GM12878 (cell line): Measurements from ENCODE around the gene ANKDD1B. TPM values are rescaled to one million over a fixed set of nuclear protein-coding genes. Genes with fewer than 3 reads are reported as not detected.
A peak's percentile ranks its signal among the peaks of the same experiment; 100 is the strongest.

Experiments
- ATAC-seq: fragments of 200-7000 bp; cut with Tn5 transposase; 3 replicates; pipeline ENCODE4 v1.9.1; 2020; ENCODE audit warnings: mild to moderate bottlenecking, moderate library complexity
- BruUV-seq: library from RNA; stranded (reverse); fragments of 400-500 nt; replicated peaks from 2 replicates; lab custom pipeline; 2021; lab: Mats Ljungman, UMichigan
- CTCF ChIA-PET: fragments of 300-600 bp; sonication (Branson Sonifier 250); formaldehyde crosslinking; extraction: SDS; loops from one replicate; lab custom pipeline; 2021; ENCODE audit warnings: inconsistent platforms; lab: Yijun Ruan, JAX
- POLR2A ChIA-PET: fragments of 350-600 bp; formaldehyde crosslinking; extraction: SDS; loops from one replicate; lab custom pipeline; 2021; ENCODE audit warnings: inconsistent platforms; lab: Charles Lee
- RAD21 ChIA-PET: fragments of 300-600 bp; sonication (Branson Sonifier 250); formaldehyde crosslinking; loops from one replicate; lab custom pipeline; 2023; ENCODE audit warnings: antibody characterized with exemption; ENCODE audit not compliant: unreplicated experiment; lab: Charles Lee
- SMC1A ChIA-PET: fragments of 300-600 bp; sonication (Branson Sonifier 250); formaldehyde crosslinking; loops from one replicate; lab custom pipeline; 2023; ENCODE audit not compliant: unreplicated experiment, uncharacterized antibody; lab: Charles Lee
- DNase-seq: peaks from one replicate; pipeline ENCODE4 v3.0.0-alpha.2; 2011; ENCODE audit warnings: low read depth, low spot score
- FAIRE-seq: peaks from 3 replicates; lab custom pipeline; 2011; peaks lifted over from hg19 to GRCh38; lab: Jason Lieb, UNC
- H2AFZ ChIP-seq: 2 replicates; pipeline ENCODE4 v1.6.0; 2011; ENCODE audit warnings: low read depth, low read length, control low read depth; ENCODE audit not compliant: control insufficient read depth
- H3K27ac ChIP-seq: 2 replicates; pipeline ENCODE4 v1.5.1; 2011; ENCODE audit warnings: control low read depth; ENCODE audit not compliant: control insufficient read depth, insufficient read depth
- H3K27me3 ChIP-seq, 2 experiments: replicated peaks in 1 of 2; 2 replicates each; pipeline versions ENCODE4 v1.6.0 to v1.6.1; 2011; ENCODE audit warnings: low read length in 1 of 2; ENCODE audit not compliant: control insufficient read depth in 2 of 2, insufficient read depth in 2 of 2
- H3K36me3 ChIP-seq, 2 experiments: 2 replicates each; pipeline ENCODE4 v1.5.1; 2011; ENCODE audit warnings: low read length in 1 of 2; ENCODE audit not compliant: control insufficient read depth in 2 of 2, insufficient read depth in 2 of 2
- H3K4me1 ChIP-seq: 2 replicates; pipeline ENCODE4 v1.6.1; 2011; ENCODE audit warnings: mild to moderate bottlenecking, low read length, moderate library complexity, mixed read lengths; ENCODE audit not compliant: control insufficient read depth, insufficient read depth
- H3K4me2 ChIP-seq: 2 replicates; pipeline ENCODE4 v1.6.0; 2011; ENCODE audit warnings: control low read depth; ENCODE audit not compliant: control insufficient read depth, insufficient read depth
- H3K4me3 ChIP-seq: fragments of 200-600 bp; sonication (generic); 2 replicates; pipeline ENCODE4 v1.5.1; 2016
- H3K79me2 ChIP-seq: 2 replicates; pipeline ENCODE4 v1.6.0; 2011; ENCODE audit warnings: low read length; ENCODE audit not compliant: control insufficient read depth, insufficient read depth
- H3K9ac ChIP-seq: 2 replicates; pipeline ENCODE4 v1.8.0; 2011; ENCODE audit warnings: low read length, control low read depth, mixed read lengths; ENCODE audit not compliant: control insufficient read depth, insufficient read depth
- H3K9me3 ChIP-seq: replicated peaks from 3 replicates; pipeline ENCODE4 v1.5.1; 2011; ENCODE audit warnings: mild to moderate bottlenecking, low read length; ENCODE audit not compliant: control insufficient read depth, insufficient read depth
- H4K20me1 ChIP-seq: 2 replicates; pipeline ENCODE4 v1.6.0; 2011; ENCODE audit not compliant: control insufficient read depth, insufficient read depth
- BCL3 ChIP-seq: IDR thresholded peaks from 2 replicates; pipeline ENCODE4 v1.6.1; 2011; ENCODE audit warnings: borderline replicate concordance, low read depth, mild to moderate bottlenecking, moderate library complexity, low read length; ENCODE audit not compliant: insufficient read depth, poor library complexity, severe bottlenecking
- E4F1 ChIP-seq: fragments of 450-650 bp; IDR thresholded peaks from 2 replicates; pipeline ENCODE4 v1.6.1; 2018; ENCODE audit warnings: borderline replicate concordance, mild to moderate bottlenecking; ENCODE audit not compliant: partially characterized antibody
- ESRRA ChIP-seq: IDR thresholded peaks from 2 replicates; pipeline ENCODE4 v1.6.1; 2012; ENCODE audit warnings: mild to moderate bottlenecking, low read length, improper control_type of control experiment
- IKZF1 ChIP-seq: fragments of 450-650 bp; conservative IDR thresholded peaks from 2 replicates; pipeline ENCODE4 v1.6.1; 2017; ENCODE audit warnings: antibody characterized with exemption, mild to moderate bottlenecking
- IRF3 ChIP-seq: fragments of 450-650 bp; IDR thresholded peaks from 2 replicates; pipeline ENCODE4 v1.6.1; 2014; ENCODE audit warnings: mild to moderate bottlenecking
- KLF5 ChIP-seq: fragments of 450-650 bp; IDR thresholded peaks from 2 replicates; pipeline ENCODE4 v1.6.1; 2014; ENCODE audit warnings: mild to moderate bottlenecking; ENCODE audit not compliant: partially characterized antibody
- POLR2A ChIP-seq: IDR thresholded peaks from 2 replicates; pipeline ENCODE4 v1.6.1; 2011; ENCODE audit warnings: low read depth, mild to moderate bottlenecking, low read length
- RELB ChIP-seq: fragments of 450-650 bp; IDR thresholded peaks from 2 replicates; pipeline ENCODE4 v1.6.1; 2017; ENCODE audit warnings: low read depth, mild to moderate bottlenecking, moderate library complexity
- RUNX3 ChIP-seq: IDR thresholded peaks from 2 replicates; pipeline ENCODE4 v1.6.1; 2012; ENCODE audit warnings: low read length, inconsistent platforms
- WRNIP1 ChIP-seq: IDR thresholded peaks from 2 replicates; pipeline ENCODE4 v1.6.1; 2011; ENCODE audit warnings: low read depth, low read length, improper control_type of control experiment, borderline replicate concordance
- ZBTB11 ChIP-seq: fragments of 450-650 bp; formaldehyde crosslinking; IDR thresholded peaks from 2 replicates; pipeline ENCODE4 v1.5.0; 2022; ENCODE audit warnings: mild to moderate bottlenecking, missing genetic modification characterization
- WGBS: methylation state at CpG from one replicate; pipeline ENCODE4 v1.1.6; 2016; ENCODE audit warnings: low lambda C conversion rate; ENCODE audit not compliant: insufficient replicate concordance, insufficient coverage; ENCODE audit errors: missing lambda C conversion rate; 5-methylcytosine and 5-hydroxymethylcytosine counted together
- in situ Hi-C: fragments of 300-500 bp; cut with MboI; formaldehyde crosslinking; loops from 9 replicates; pipeline ENCODE4 v1.14.3; 2018; ENCODE audit warnings: mixed read lengths
- intact Hi-C: fragments of 100-400 bp; cut with micrococcal nuclease; formaldehyde crosslinking; loops from one replicate; pipeline ENCODE4 v1.14.2; 2022; ENCODE audit not compliant: unreplicated experiment
- polyA plus RNA-seq, 11 experiments: library from polyadenylated mRNA; depleted of rRNA in 4 of 11; unstranded in 6 of 11; stranded (reverse) in 5 of 11; fragments of >200 nt; fragmentation: Nextera tagmentation in 4 of 11; fragmentation: Illumina TruSeq in 1 of 11; extraction: Ambion mirVana in 4 of 11; extraction: Trizol in 1 of 11; gene quantifications; 1 replicate in 1 of 11; 2 replicates in 10 of 11; pipeline versions ENCODE4 v1.2.1 to v1.2.3, GENCODE V29; 2011 to 2016; ENCODE audit warnings: inconsistent platforms in 2 of 11, missing spikeins in 2 of 11, low read depth in 1 of 11
- total RNA-seq, 4 experiments: library from RNA; depleted of rRNA in 3 of 4; stranded (reverse); fragments of >200 nt in 3 of 4; fragmentation: Illumina TruSeq in 1 of 4; extraction: Trizol in 1 of 4; gene quantifications; 2 replicates each; pipeline versions ENCODE4 v1.2.1 to v1.2.3, GENCODE V29; 2013 to 2021

Gene ANKDD1B
- total and polyA plus RNA-seq, 10 of the 15 experiments (the other 5 are each of a cell fraction or from before 2014, with no cell fraction given): 0.34 to 2.4 (median 0.80) TPM

GRCh38 chr5:75717082-75717922 is 106.0 kb downstream of the ANKDD1B start, which contains the start of gene POC5:
TSS of gene POC5 (minus strand) at chr5:75717437. CDS start at chr5:75712937, 4,500 bp downstream.
- Histone ChIP-seq H3K27ac (peak within 1 kb of the TSS; percentile 98), H3K27me3 (no peaks in the 10 kb centered on the region), H3K9me3 (no peaks in the 10 kb centered on the region), H4K20me1 (no peaks in the 10 kb centered on the region), H3K36me3 (peaks cover 2 to 3% of the 10 kb centered on the region in 2 experiments; a peak in 1 of 4 replicates), H3K79me2 (peaks cover 40% of the 10 kb centered on the region), H3K9ac (peak within 1 kb of the TSS; percentile 95), H2AFZ (peak within 1 kb of the TSS; percentile 98), H3K4me3 (peak within 1 kb of the TSS; percentile 96), H3K4me1 (no peaks in the 10 kb centered on the region), H3K4me2 (peak within 1 kb of the TSS; percentile 73)
- intact Hi-C loops: loop anchor here (5.0 kb wide), 2 partner anchors 130 to 540 kb away; no protein-coding TSS in a partner anchor
- CTCF ChIA-PET: interaction anchor here (0.6 to 1.8 kb wide), 5 partner anchors 10 to 481 kb away, joined by 3 to 5 read pairs (median 3); partner anchors contain the start of gene ANKRD31
- SMC1A ChIA-PET: interaction anchor here (0.9 to 1.8 kb wide), 6 partner anchors 10 to 458 kb away, joined by 3 to 5 read pairs (median 4); no protein-coding TSS in a partner anchor
- peak; percentile 91 for DNase-seq
- in situ Hi-C loops: no loop called here
- 8% methylated on average over 48 of the region's 51 CpGs for WGBS
- peak; percentile 95 for ATAC-seq
- RAD21 ChIA-PET: interaction anchor here (0.7 to 1.4 kb wide), 2 partner anchors 380 to 480 kb away, joined by 4 read pairs; partner anchors contain the start of gene HMGCR
- peak; percentile 96 for FAIRE-seq
- TSS peak; percentile 78 for BruUV-seq
- POLR2A ChIA-PET: interaction anchor here (0.8 to 1.8 kb wide), 3 partner anchors 11 to 380 kb away, joined by 3 to 8 read pairs (median 4); partner anchors contain the start of gene HMGCR
- TF ChIP-seq IRF3: peak; percentile 76; the same call in 1 of the 2 replicates
- peak; percentile 72 for TF ChIP-seq ZBTB11 (CRISPR knock-in tag)
- TF ChIP-seq RELB: peak; percentile 93
- TF ChIP-seq BCL3: no peak
- TF ChIP-seq IKZF1: peak; percentile 92
- no peak for TF ChIP-seq ESRRA
- TF ChIP-seq E4F1: no peak
- peak; percentile 90 for TF ChIP-seq KLF5
- no peak for TF ChIP-seq WRNIP1
- peak; percentile 100 for TF ChIP-seq POLR2A
- TF ChIP-seq RUNX3: peak; percentile 81
